B cell (primary cell): ENCODE results near the gene TNRC6C. TPM values are rescaled to one million over a fixed set of nuclear protein-coding genes. Genes with fewer than 3 reads are reported as not detected.
A peak's percentile ranks its signal among the peaks of the same experiment; 100 is the strongest.

Source experiments
- ATAC-seq: fragments of 200-7000 bp; cut with Tn5 transposase; one replicate; pipeline ENCODE4 v1.10.0; 2021; ENCODE audit warnings: low read depth, mild to moderate bottlenecking, moderate number of reproducible peaks, moderate library complexity
- CTCF ChIA-PET: fragments of 350-600 bp; sonication (Branson Sonifier 250); formaldehyde crosslinking; loops from one replicate; lab custom pipeline; 2021; ENCODE audit warnings: antibody characterized with exemption, inconsistent platforms; lab: Charles Lee
- POLR2A ChIA-PET: fragments of 350-600 bp; sonication (Branson Sonifier 250); formaldehyde crosslinking; loops from one replicate; lab custom pipeline; 2021; ENCODE audit warnings: antibody characterized with exemption; lab: Charles Lee
- DNase-seq: peaks from one replicate; pipeline ENCODE4 v3.0.0; 2013
- H2AFZ ChIP-seq: 2 replicates; pipeline ENCODE4 v1.6.1; 2012; ENCODE audit warnings: mild to moderate bottlenecking, low read depth, low read length; ENCODE audit not compliant: insufficient read depth, poor library complexity, severe bottlenecking
- H3K27ac ChIP-seq, 2 donors: 1 replicate in 1 of 2; 2 replicates in 1 of 2; pipeline ENCODE4 v1.5.1; 2012 to 2013; ENCODE audit warnings: low read length in 2 of 2, mild to moderate bottlenecking in 2 of 2, moderate library complexity in 1 of 2
- H3K27me3 ChIP-seq, 4 experiments: fragments of 200-600 bp in 1 of 4; sonication (generic) in 1 of 4; replicated peaks in 1 of 4; 1 replicate in 2 of 4; 2 replicates in 2 of 4; pipeline versions ENCODE4 v1.6.1 to v1.7.0; 2013 to 2016; ENCODE audit warnings: low read length in 3 of 4, mild to moderate bottlenecking in 2 of 4, mixed read lengths in 1 of 4, moderate library complexity in 1 of 4; ENCODE audit not compliant: insufficient read depth in 4 of 4, control insufficient read depth in 3 of 4; ENCODE audit errors: control extremely low read depth in 1 of 4
- H3K36me3 ChIP-seq, 2 experiments: replicated peaks in 1 of 2; 1 replicate in 1 of 2; 2 replicates in 1 of 2; pipeline versions ENCODE4 v1.6.1 to v1.7.1; 2013; ENCODE audit warnings: low read length in 1 of 2; ENCODE audit not compliant: insufficient read depth in 2 of 2, control insufficient read depth in 1 of 2; ENCODE audit errors: control extremely low read depth in 1 of 2, extremely low read depth in 1 of 2
- H3K4me1 ChIP-seq, 2 donors: fragments of 200-600 bp in 1 of 2; sonication (generic) in 1 of 2; 1 replicate in 1 of 2; 2 replicates in 1 of 2; pipeline versions ENCODE4 v1.5.1 to v1.6.1; 2013 to 2017; ENCODE audit warnings: low read length in 2 of 2; ENCODE audit not compliant: control insufficient read depth in 2 of 2, insufficient read depth in 2 of 2
- H3K4me2 ChIP-seq: replicated peaks from 2 replicates; pipeline ENCODE3; 2012; ENCODE audit warnings: mild to moderate bottlenecking, low read depth, low read length; ENCODE audit not compliant: poor library complexity, severe bottlenecking
- H3K4me3 ChIP-seq, 5 experiments: fragments of 200-600 bp in 1 of 5; sonication (generic) in 1 of 5; 1 replicate in 3 of 5; 2 replicates in 2 of 5; pipeline versions ENCODE4 v1.5.1 to v1.7.0; 2011 to 2016; ENCODE audit warnings: low read length in 4 of 5, mild to moderate bottlenecking in 4 of 5, low read depth in 2 of 5, control low read depth in 1 of 5, moderate library complexity in 1 of 5; ENCODE audit not compliant: insufficient read depth in 1 of 5; ENCODE audit errors: control extremely low read depth in 1 of 5, extremely low read depth in 1 of 5
- H3K79me2 ChIP-seq: fragments of 200-600 bp; sonication (generic); one replicate; pipeline ENCODE4 v1.6.0; 2016; ENCODE audit warnings: low read length; ENCODE audit not compliant: control insufficient read depth, insufficient read depth
- H3K9ac ChIP-seq: fragments of 200-600 bp; sonication (generic); 2 replicates; pipeline ENCODE4 v1.6.1; 2017; ENCODE audit warnings: mild to moderate bottlenecking, low read length, moderate library complexity
- H3K9me3 ChIP-seq, 3 donors: one replicate each; pipeline versions ENCODE4 v1.6.1 to v1.7.1; 2013; ENCODE audit warnings: low read length in 2 of 3; ENCODE audit not compliant: control insufficient read depth in 2 of 3, insufficient read depth in 1 of 3; ENCODE audit errors: control extremely low read depth in 1 of 3
- H4K20me1 ChIP-seq: 2 replicates; pipeline ENCODE4 v1.6.0; 2012; ENCODE audit warnings: mild to moderate bottlenecking, low read length; ENCODE audit not compliant: insufficient read depth, control insufficient read depth, poor library complexity, severe bottlenecking
- H3K27ac Mint-ChIP-seq: one replicate; pipeline ENCODE4 v1.8.0; 2021; ENCODE audit warnings: mixed read lengths
- H3K27me3 Mint-ChIP-seq: one replicate; pipeline ENCODE4 v1.8.0; 2021; ENCODE audit warnings: mixed read lengths
- H3K4me1 Mint-ChIP-seq: one replicate; pipeline ENCODE4 v1.8.0; 2021; ENCODE audit warnings: mixed read lengths
- H3K4me3 Mint-ChIP-seq: one replicate; pipeline ENCODE4 v1.8.0; 2021; ENCODE audit warnings: mixed read lengths
- H3K9me3 Mint-ChIP-seq: one replicate; pipeline ENCODE4 v1.8.0; 2022; ENCODE audit warnings: mixed read lengths; ENCODE audit not compliant: insufficient read depth
- CTCF ChIP-seq: fragments of 200-600 bp; IDR thresholded peaks from one replicate; pipeline ENCODE4 v1.8.0; 2022; ENCODE audit warnings: antibody characterized with exemption, mild to moderate bottlenecking
- EZH2 ChIP-seq: IDR thresholded peaks from 2 replicates; pipeline ENCODE4 v1.6.1; 2012; ENCODE audit warnings: borderline replicate concordance, low read depth, mild to moderate bottlenecking, moderate library complexity, low read length; ENCODE audit not compliant: insufficient read depth, poor library complexity, severe bottlenecking
- whole genome bisulfite sequencing: methylation state at CpG from one replicate; pipeline ENCODE4 v1.1.5; 2013; ENCODE audit warnings: missing lambda C conversion rate; ENCODE audit not compliant: insufficient coverage; 5-methylcytosine and 5-hydroxymethylcytosine counted together
- intact Hi-C: fragments of 100-400 bp; cut with micrococcal nuclease; formaldehyde crosslinking; loops from one replicate; pipeline ENCODE4 v1.10.0; 2022
- polyA minus RNA-seq: library from RNA; depleted of rRNA, polyadenylated mRNA; stranded (reverse); fragments of >200 nt; gene quantifications from 2 replicates; pipeline ENCODE4 v1.2.3, GENCODE V29; 2012
- polyA plus RNA-seq: library from polyadenylated mRNA; depleted of rRNA; stranded (reverse); fragments of >200 nt; gene quantifications from 2 replicates; pipeline ENCODE4 v1.2.3, GENCODE V29; 2012
- total RNA-seq, 2 donors: library from RNA; stranded (reverse); fragments of 120-200 nt in 1 of 2; gene quantifications; 1 replicate in 1 of 2; 2 replicates in 1 of 2; pipeline versions ENCODE4 v1.2.3 to v1.2.4, GENCODE V29; 2013 to 2022

Gene TNRC6C, protein sequence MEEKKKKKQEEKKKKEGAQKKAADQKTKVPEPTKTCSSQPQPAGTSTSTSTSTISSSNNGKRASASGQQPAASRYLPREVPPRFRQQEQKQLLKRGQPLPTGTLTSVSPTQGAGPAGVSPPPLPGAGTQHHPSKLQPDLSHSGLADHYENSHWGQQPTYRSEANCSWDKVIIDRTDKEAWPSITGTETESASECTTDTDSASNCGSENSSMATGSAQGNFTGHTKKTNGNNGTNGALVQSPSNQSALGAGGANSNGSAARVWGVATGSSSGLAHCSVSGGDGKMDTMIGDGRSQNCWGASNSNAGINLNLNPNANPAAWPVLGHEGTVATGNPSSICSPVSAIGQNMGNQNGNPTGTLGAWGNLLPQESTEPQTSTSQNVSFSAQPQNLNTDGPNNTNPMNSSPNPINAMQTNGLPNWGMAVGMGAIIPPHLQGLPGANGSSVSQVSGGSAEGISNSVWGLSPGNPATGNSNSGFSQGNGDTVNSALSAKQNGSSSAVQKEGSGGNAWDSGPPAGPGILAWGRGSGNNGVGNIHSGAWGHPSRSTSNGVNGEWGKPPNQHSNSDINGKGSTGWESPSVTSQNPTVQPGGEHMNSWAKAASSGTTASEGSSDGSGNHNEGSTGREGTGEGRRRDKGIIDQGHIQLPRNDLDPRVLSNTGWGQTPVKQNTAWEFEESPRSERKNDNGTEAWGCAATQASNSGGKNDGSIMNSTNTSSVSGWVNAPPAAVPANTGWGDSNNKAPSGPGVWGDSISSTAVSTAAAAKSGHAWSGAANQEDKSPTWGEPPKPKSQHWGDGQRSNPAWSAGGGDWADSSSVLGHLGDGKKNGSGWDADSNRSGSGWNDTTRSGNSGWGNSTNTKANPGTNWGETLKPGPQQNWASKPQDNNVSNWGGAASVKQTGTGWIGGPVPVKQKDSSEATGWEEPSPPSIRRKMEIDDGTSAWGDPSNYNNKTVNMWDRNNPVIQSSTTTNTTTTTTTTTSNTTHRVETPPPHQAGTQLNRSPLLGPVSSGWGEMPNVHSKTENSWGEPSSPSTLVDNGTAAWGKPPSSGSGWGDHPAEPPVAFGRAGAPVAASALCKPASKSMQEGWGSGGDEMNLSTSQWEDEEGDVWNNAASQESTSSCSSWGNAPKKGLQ (N-terminal part only)
- total RNA-seq: 63.8 and 66.8 TPM in 2 replicates
- total RNA-seq (2013): 10.6 TPM
- 3.9 and 4.8 TPM in 2 replicates for polyA plus RNA-seq
- polyA minus RNA-seq: 12.4 and 27.6 TPM in 2 replicates

DNA sequence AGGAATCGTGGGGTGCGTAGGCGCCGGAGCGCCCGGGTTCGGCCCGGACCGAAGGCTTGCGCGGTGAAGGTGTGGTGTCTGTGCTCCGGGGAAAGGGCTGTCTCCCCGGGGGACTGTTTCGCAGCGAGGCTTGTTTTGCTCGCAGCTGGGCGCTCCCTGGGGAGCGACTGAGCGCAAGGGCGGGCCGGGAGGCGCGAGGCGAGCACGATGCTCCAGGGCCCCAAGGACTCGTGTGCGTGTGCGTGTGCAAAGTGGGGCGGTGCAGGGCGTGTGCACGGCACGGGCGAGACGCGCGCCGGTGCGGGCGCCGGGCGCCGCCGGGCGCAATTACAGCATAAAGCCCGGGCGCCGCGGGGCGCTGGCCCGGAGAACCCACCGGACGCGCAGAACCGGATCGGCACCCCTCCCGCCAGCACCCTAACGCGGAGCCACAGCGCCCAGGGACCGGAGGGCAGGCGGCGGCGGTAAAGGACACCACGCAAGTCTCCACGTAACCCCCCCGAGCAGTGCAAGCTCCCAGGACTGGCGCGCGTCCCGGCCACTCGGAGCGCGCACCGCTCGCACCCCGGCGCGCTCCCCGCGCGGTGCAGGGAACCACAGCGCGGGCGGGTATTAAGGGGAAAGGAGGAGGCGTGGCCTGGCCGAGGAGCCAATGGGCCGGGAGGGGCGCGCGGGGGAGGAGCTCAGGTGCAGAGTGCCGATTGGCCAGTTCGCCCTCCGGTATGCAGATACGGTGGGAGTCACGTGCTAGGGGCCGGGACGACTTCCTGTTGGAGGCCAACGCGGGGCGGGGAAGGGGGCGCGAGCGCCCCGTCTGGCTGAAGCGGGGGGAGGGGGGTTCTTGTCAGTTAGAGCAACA lies at the start of gene TNRC6C:
TSS of gene TNRC6C (plus strand) at position 847 of the 859 bp plus-strand sequence. CDS start 45,504 bp downstream, outside the sequence.
- H4K20me1 ChIP-seq: peaks cover 35% of the 10 kb centered on the region
- H3K4me3 Mint-ChIP-seq: peak within 1 kb of the TSS; percentile 95
- ChIA-PET POLR2A (interaction anchor here (0.6 to 2.7 kb wide), 30 partner anchors 11 to 1220 kb away, joined by 3 to 48 read pairs (median 5); partner anchors contain the start of gene MFSD11), CTCF (interaction anchor here (0.5 to 2.5 kb wide), 21 partner anchors 14 to 557 kb away, joined by 3 to 11 read pairs (median 4); no protein-coding TSS in a partner anchor)
- peaks cover 0 to 10% (median 6%) of the 10 kb centered on the region in 3 donors for H3K9me3 ChIP-seq
- WGBS: 0% methylated on average over 100 of the region's 105 CpGs
- no peaks in the 10 kb centered on the region for H3K36me3 ChIP-seq
- peak within 1 kb of the TSS; percentile 73 to 82 (median 77) for H3K4me3 ChIP-seq
- H3K27ac ChIP-seq: peak within 1 kb of the TSS; percentile 74 to 85
- H3K27ac Mint-ChIP-seq: peak within 1 kb of the TSS; percentile 97
- peaks cover 44% of the 10 kb centered on the region for H3K4me1 Mint-ChIP-seq
- peak within 1 kb of the TSS; percentile 90 for H3K4me2 ChIP-seq
- H3K79me2 ChIP-seq: peaks cover 39% of the 10 kb centered on the region
- H3K27me3 Mint-ChIP-seq: peaks cover 21% of the 10 kb centered on the region
- ATAC-seq (peak; percentile 81), DNase-seq (peak; percentile 100)
- intact Hi-C loops: loop anchor here (1.0 to 10.0 kb wide), 10 partner anchors 41 to 1221 kb away; partner anchors contain the start of genes MFSD11 and SRSF2
- H2AFZ ChIP-seq: peak within 1 kb of the TSS; percentile 79
- peaks cover 0 to 22% (median 11%) of the 10 kb centered on the region in 4 experiments for H3K27me3 ChIP-seq
- peak within 1 kb of the TSS; percentile 77 for H3K9ac ChIP-seq
- H3K9me3 Mint-ChIP-seq: no peaks in the 10 kb centered on the region
- H3K4me1 ChIP-seq: peaks cover 27 to 28% of the 10 kb centered on the region in 2 donors
- no peak for TF ChIP-seq CTCF
- no peak for TF ChIP-seq EZH2
